ENCODE results near the gene SLC23A1. TPM values are rescaled to one million over a fixed set of nuclear protein-coding genes. Genes with fewer than 3 reads are reported as not detected.
"Not testable (repeated sequence)": the region's sequence is repeated elsewhere in the genome, so short reads cannot be mapped to it uniquely, and the experiment has no call there.

The SLC23A1 gene
- total RNA-seq, 4 donors from 2014 or later, result 1.5 to 4.1 (median 2.6) TPM

DNA sequence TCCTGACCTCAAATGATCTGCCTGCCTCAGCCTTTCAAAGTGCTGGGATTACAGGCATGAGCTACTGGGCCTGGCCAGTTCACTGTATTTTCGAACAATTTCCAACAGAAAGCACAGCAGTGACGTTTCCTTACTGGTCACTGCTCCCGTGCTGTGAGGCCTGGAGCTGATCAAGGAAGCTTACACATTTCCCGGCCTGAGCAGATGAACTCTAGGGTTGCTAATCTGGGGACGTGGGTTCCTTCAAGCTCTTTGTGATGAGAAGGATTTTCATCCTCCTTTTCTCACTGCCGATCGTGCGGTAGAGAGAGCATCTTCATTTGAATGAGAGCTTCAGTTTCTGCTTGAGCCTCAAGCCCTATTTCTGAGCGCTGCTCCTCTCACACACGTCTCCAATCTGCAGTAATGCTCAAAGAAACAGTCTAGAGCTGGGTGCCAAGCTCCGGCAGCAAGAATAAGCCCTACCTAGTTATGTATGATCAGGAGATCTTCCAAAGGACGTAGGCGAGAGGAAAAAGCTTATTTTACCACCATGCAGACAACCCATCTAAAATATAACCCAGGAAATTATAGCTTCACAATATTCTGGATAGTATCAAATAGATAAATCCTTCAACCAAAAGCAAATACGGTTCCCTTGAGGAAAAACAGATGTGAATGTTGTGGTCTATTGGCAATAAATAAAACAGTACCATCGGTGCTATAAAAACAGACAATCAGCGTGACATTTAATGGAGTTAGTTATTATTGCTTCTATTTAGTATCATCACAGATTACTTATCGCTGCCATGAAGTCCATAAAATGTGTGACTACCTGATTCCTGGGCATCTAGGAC is 28.1 kb upstream of the SLC23A1 start:
- 61 to 62% methylated on average over 17 of the region's 17 CpGs for WGBS, 2 donors
- DNase-seq (ENCODE audit: low spot score in 2 of 2), result peak in 1 of 2 donors; percentile 80
- intact Hi-C loops (cut with DNase I; ENCODE audit: low total_unique reads), result no loop called here

DNA sequence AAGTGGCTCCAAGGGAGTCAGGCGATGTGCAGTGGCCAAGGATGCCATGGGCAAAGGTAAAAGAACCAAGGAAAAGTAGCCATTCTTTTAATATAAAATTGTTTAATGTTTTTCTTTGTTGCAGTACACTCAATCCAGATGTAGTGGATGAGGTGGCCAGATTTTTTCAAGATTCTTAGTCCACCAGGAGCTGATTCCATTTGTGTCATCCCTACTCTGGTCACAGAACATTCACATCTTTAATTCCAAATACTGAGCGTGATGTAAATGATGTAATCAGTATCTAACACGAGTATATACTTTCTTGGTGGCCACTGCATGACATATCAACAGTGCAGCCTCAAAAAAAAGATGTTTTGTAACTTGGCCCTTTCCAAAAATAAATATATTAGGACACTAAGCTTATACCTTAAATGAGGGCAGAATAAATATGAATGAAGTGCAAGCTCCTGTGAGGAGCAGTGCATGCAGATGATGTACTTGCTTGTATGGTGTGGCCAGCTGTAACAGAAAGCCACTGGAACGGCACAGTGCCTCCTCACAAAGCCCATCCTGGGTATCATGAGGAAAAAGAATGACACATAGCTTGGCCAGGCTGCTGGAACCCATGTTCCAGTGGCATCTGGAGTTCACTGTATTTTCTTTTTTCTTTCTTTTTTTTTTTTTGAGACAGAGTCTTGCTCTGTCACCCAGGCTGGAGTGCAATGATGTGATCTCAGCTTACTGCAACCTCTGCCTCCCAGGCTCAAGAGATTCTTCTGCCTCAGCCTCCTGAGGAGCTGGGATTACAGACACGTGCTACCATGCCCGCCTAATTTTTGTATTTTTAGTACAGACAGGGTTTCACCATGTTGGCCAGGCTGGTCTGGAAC is 27.3 kb upstream of the SLC23A1 start:
- TF ChIP-seq, protein P1, sequence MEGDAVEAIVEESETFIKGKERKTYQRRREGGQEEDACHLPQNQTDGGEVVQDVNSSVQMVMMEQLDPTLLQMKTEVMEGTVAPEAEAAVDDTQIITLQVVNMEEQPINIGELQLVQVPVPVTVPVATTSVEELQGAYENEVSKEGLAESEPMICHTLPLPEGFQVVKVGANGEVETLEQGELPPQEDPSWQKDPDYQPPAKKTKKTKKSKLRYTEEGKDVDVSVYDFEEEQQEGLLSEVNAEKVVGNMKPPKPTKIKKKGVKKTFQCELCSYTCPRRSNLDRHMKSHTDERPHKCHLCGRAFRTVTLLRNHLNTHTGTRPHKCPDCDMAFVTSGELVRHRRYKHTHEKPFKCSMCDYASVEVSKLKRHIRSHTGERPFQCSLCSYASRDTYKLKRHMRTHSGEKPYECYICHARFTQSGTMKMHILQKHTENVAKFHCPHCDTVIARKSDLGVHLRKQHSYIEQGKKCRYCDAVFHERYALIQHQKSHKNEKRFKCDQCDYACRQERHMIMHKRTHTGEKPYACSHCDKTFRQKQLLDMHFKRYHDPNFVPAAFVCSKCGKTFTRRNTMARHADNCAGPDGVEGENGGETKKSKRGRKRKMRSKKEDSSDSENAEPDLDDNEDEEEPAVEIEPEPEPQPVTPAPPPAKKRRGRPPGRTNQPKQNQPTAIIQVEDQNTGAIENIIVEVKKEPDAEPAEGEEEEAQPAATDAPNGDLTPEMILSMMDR (IDR thresholded peaks at IDR 0.05), result no peak
- TF ChIP-seq POLR2A (IDR thresholded peaks at IDR 0.05), result no peak
- DNase-seq (ENCODE audit: low spot score in 2 of 2), result peak in 1 of 2 donors; percentile 36
- H3K4me3 ChIP-seq (ENCODE audit: low read depth, poor library complexity, severe bottlenecking), result no peak overlapping the region
- intact Hi-C loops (cut with DNase I; ENCODE audit: low total_unique reads), result no loop called here
- 65% methylated on average over 6 of the region's 6 CpGs for WGBS, 2 donors

More for the DNA sequence above, 28.1 kb upstream of the SLC23A1 start:
- H3K4me3 ChIP-seq (ENCODE audit: low read depth, poor library complexity, severe bottlenecking), result no peak overlapping the region
- TF ChIP-seq POLR2A (IDR thresholded peaks at IDR 0.05), result no peak
- TF ChIP-seq, protein P1 (IDR thresholded peaks at IDR 0.05), result no peak

DNA sequence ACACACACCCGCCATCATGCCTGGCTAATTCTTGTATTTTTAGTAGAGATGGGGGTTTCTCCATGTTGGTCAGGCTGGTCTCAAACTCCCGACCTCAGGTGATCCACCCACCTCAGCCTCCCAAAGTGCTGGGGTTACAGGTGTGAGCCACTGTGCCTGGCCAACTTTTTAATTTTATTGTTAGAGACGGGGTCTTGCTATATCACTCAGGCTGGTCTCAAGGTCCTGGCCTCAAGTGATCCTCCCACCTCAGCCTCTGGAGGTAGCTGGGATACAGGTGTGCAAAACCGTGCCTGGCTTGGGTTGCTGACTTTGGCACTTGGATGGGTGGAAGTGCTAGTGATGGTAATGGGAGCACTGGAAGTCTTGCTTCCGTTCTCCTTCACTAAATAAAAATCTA is 26.0 kb upstream of the SLC23A1 start:
- peak in 1 of 2 donors; percentile 66 for DNase-seq (ENCODE audit: low spot score in 2 of 2)
- H3K4me3 ChIP-seq (ENCODE audit: low read depth, poor library complexity, severe bottlenecking); intact Hi-C loops (cut with DNase I; ENCODE audit: low total_unique reads): not testable (repeated sequence)
- WGBS, 2 donors, result 81% methylated on average over 5 of the region's 5 CpGs

DNA sequence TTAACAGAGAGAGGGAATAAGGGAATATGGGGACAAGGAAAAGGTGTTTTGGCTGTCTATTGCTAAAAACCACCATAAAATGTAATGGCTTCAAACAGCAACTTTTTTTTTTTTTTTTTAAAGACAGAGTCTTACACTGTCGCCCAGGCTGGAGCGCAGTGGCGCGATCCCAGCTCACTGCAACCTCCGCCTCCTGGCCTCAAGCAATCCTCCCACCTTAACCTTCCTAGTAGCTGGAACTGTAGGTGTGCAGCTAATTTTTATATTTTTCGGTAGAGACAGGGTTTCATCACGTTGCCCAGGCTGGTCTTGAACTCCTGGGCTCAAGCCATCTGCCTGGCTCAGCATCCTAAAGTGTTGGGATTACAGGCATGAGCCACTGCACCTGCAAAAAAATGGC is 25.1 kb upstream of the SLC23A1 start:
- no peak overlapping the region for H3K4me3 ChIP-seq (ENCODE audit: low read depth, poor library complexity, severe bottlenecking)
- TF ChIP-seq POLR2A (IDR thresholded peaks at IDR 0.05), result no peak
- TF ChIP-seq, protein P1 (IDR thresholded peaks at IDR 0.05), result no peak
- 86 to 87% methylated on average over 7 of the region's 7 CpGs for whole genome bisulfite sequencing, 2 donors
- peak in 1 of 2 donors; percentile 39 for DNase-seq (ENCODE audit: low spot score in 2 of 2)
- intact Hi-C loops (cut with DNase I; ENCODE audit: low total_unique reads), result no loop called here

DNA sequence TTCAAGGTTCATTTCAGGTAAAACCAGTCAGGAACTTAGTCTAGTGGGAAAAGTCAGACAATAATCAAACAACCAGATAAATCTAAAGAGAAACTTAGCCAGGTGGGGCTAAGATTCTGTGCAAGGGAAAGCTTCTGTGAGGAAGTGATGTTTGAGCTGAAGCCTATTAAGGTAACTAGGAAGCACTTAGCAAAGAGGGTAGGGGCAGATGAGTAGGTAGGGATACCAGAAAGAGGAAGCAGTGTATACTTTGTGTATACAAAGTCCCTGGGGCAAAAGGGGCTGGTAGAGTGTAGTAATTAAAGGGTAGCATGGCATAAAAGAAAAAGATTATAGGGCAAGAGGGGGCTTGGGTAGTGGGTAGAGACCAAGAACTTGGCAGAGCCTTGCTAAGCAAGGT is 24.4 kb upstream of the SLC23A1 start:
- intact Hi-C loops (cut with DNase I; ENCODE audit: low total_unique reads), result no loop called here
- no peak overlapping the region for H3K4me3 ChIP-seq (ENCODE audit: low read depth, poor library complexity, severe bottlenecking)
- no peak for DNase-seq (ENCODE audit: low spot score in 2 of 2)
- TF ChIP-seq POLR2A (IDR thresholded peaks at IDR 0.05), result no peak
- TF ChIP-seq, protein P1 (IDR thresholded peaks at IDR 0.05), result no peak

DNA sequence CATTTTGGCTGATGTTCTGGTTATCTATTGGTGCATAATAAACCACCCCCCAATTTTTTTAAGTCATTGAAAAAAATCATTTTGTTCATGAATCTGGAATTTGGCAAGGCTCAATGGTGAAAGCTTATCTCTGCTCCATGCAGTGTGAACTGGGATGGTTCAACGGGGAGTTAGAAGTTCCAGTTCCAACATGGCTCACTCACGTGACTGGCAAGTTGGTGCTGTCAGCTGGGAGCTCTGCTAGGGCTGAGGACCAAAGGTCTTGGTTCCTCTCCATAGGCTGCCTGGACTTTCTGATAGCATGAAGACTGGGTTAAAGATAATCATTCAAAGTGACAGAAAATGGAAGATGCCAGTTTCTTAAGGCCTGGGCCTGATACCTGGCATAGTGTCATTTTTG is 23.9 kb upstream of the SLC23A1 start:
- WGBS, 2 donors, result 48 to 66% methylated on average over 2 of the region's 2 CpGs
- TF ChIP-seq POLR2A (IDR thresholded peaks at IDR 0.05), result no peak
- TF ChIP-seq, protein P1 (IDR thresholded peaks at IDR 0.05), result no peak
- H3K4me3 ChIP-seq (ENCODE audit: low read depth, poor library complexity, severe bottlenecking), result no peak overlapping the region
- DNase-seq (ENCODE audit: low spot score in 2 of 2), result peak in 1 of 2 donors; percentile 23
- intact Hi-C loops (cut with DNase I; ENCODE audit: low total_unique reads), result no loop called here
